Osteoblast (primary cell): ENCODE measurements around the gene BSCL2. TPM values are rescaled to one million over a fixed set of nuclear protein-coding genes. Genes with fewer than 3 reads are reported as not detected.
A peak's percentile ranks its signal among the peaks of the same experiment; 100 is the strongest.
"Not testable (repeated sequence)": the region's sequence is repeated elsewhere in the genome, so short reads cannot be mapped to it uniquely, and the experiment has no call there.

Experiments
- DNase-seq: peaks from one replicate; pipeline ENCODE4 v3.0.0; 2011; ENCODE audit warnings: low spot score, mixed read lengths; ENCODE audit not compliant: insufficient read length; ENCODE audit errors: missing footprints
- H2AFZ ChIP-seq: 2 replicates; pipeline ENCODE4 v1.6.0; 2011; ENCODE audit warnings: mild to moderate bottlenecking, low read length
- H3K27ac ChIP-seq: 2 replicates; pipeline ENCODE4 v1.5.1; 2011; ENCODE audit warnings: mild to moderate bottlenecking, low read depth, low read length, moderate library complexity
- H3K27me3 ChIP-seq: 2 replicates; pipeline ENCODE4 v1.6.0; 2012; ENCODE audit warnings: mild to moderate bottlenecking, control low read depth, inconsistent platforms, low read length, moderate library complexity; ENCODE audit not compliant: insufficient read depth
- H3K36me3 ChIP-seq: 2 replicates; pipeline ENCODE4 v1.5.1; 2011; ENCODE audit warnings: mild to moderate bottlenecking, low read length, control low read depth, moderate library complexity; ENCODE audit not compliant: insufficient read depth
- H3K4me1 ChIP-seq: 2 replicates; pipeline ENCODE4 v1.5.1; 2011; ENCODE audit warnings: mild to moderate bottlenecking, low read length, control low read depth, moderate library complexity; ENCODE audit not compliant: insufficient read depth
- H3K4me2 ChIP-seq: 2 replicates; pipeline ENCODE4 v1.6.0; 2011; ENCODE audit warnings: mild to moderate bottlenecking, low read length; ENCODE audit not compliant: insufficient read depth
- H3K4me3 ChIP-seq: fragments of 200-600 bp; sonication (generic); 3 replicates; pipeline ENCODE4 v1.5.1; 2012; ENCODE audit warnings: mild to moderate bottlenecking, low read length, inconsistent platforms; ENCODE audit not compliant: insufficient read depth
- H3K79me2 ChIP-seq: 2 replicates; pipeline ENCODE4 v1.6.0; 2012; ENCODE audit warnings: mild to moderate bottlenecking, low read length, control low read depth, inconsistent platforms; ENCODE audit not compliant: insufficient read depth
- H3K9me3 ChIP-seq: 2 replicates; pipeline ENCODE4 v1.5.1; 2011; ENCODE audit warnings: low read depth, low read length, control low read depth
- H4K20me1 ChIP-seq: 2 replicates; pipeline ENCODE4 v1.6.0; 2012; ENCODE audit warnings: mild to moderate bottlenecking, low read length, control low read depth; ENCODE audit not compliant: insufficient read depth
- CTCF ChIP-seq: IDR thresholded peaks from 2 replicates; pipeline ENCODE4 v1.5.1; 2011; ENCODE audit warnings: mild to moderate bottlenecking, low read depth, low read length, moderate library complexity; ENCODE audit errors: extremely low read depth
- total RNA-seq: library from RNA; depleted of rRNA; stranded (reverse); fragments of >200 nt; gene quantifications from 2 replicates; pipeline ENCODE4 v1.2.3, GENCODE V29; 2012

The BSCL2 gene
- total RNA-seq, 1 donor: 67.7 TPM

- H3K4me3 ChIP-seq: peak overlapping the region; percentile 96
- peaks cover 19% of the 10 kb centered on the region for H3K36me3 ChIP-seq
- H3K27ac ChIP-seq: peak overlapping the region; percentile 88
- no peak for TF ChIP-seq CTCF
- peaks cover 4% of the 10 kb centered on the region for H4K20me1 ChIP-seq
- peak overlapping the region; percentile 94 for H3K4me2 ChIP-seq
- H3K79me2 ChIP-seq: peaks cover 33% of the 10 kb centered on the region
- DNase-seq: peak; percentile 41
- H3K27me3 ChIP-seq: no peaks in the 10 kb centered on the region
- H2AFZ ChIP-seq: peak overlapping the region; percentile 99
- peaks cover 13% of the 10 kb centered on the region for H3K4me1 ChIP-seq
- H3K9me3 ChIP-seq: no peaks in the 10 kb centered on the region
Measured at GRCh38 chr11:62652161-62653006, 54.8 kb downstream of the BSCL2 start.

GRCh38 chr11:62650283-62650682, 56.9 kb downstream of the BSCL2 start:
- not testable (repeated sequence) for H3K27ac ChIP-seq, H3K9me3 ChIP-seq, H3K27me3 ChIP-seq, DNase-seq, H2AFZ ChIP-seq, H3K4me3 ChIP-seq, H3K4me2 ChIP-seq
- Histone ChIP-seq H3K79me2 (peaks cover 45% of the 10 kb centered on the region), H4K20me1 (peaks cover 19% of the 10 kb centered on the region), H3K4me1 (peaks cover 20% of the 10 kb centered on the region), H3K36me3 (peaks cover 19% of the 10 kb centered on the region)

GRCh38 chr11:62649486-62649885, 57.7 kb downstream of the BSCL2 start:
- Histone ChIP-seq H3K36me3 (peaks cover 20% of the 10 kb centered on the region), H3K27me3 (no peaks in the 10 kb centered on the region), H3K27ac (no peak overlapping the region), H4K20me1 (peaks cover 21% of the 10 kb centered on the region), H3K79me2 (peaks cover 52% of the 10 kb centered on the region), H3K4me3 (no peak overlapping the region), H3K9me3 (no peaks in the 10 kb centered on the region), H3K4me2 (no peak overlapping the region), H3K4me1 (peaks cover 23% of the 10 kb centered on the region), H2AFZ (no peak overlapping the region)
- no peak for TF ChIP-seq CTCF
- no peak for DNase-seq

- Histone ChIP-seq H2AFZ (no peak overlapping the region), H3K27me3 (no peaks in the 10 kb centered on the region), H3K4me3 (no peak overlapping the region), H3K36me3 (peaks cover 26% of the 10 kb centered on the region), H3K79me2 (peaks cover 57% of the 10 kb centered on the region), H3K4me1 (peaks cover 23% of the 10 kb centered on the region), H3K9me3 (no peaks in the 10 kb centered on the region), H4K20me1 (peaks cover 21% of the 10 kb centered on the region), H3K4me2 (no peak overlapping the region), H3K27ac (no peak overlapping the region)
- no peak for TF ChIP-seq CTCF
- DNase-seq: no peak
Measured at GRCh38 chr11:62648967-62649364, 58.3 kb downstream of the BSCL2 start.
